Epithelial cell of esophagus (primary cell): ENCODE data around the gene SH3GL3.
A peak's percentile ranks its signal among the peaks of the same experiment; 100 is the strongest.

Source experiments
- DNase-seq: peaks from one replicate; pipeline ENCODE4 v3.0.0; 2010; ENCODE audit warnings: low read depth
- H3K4me3 ChIP-seq: 2 replicates; pipeline ENCODE4 v1.5.1; 2011; ENCODE audit warnings: mild to moderate bottlenecking, low read length, control low read depth
- TF ChIP-seq, protein P1 (sequence below): IDR thresholded peaks from 2 replicates; pipeline ENCODE4 v1.5.1; 2011; ENCODE audit warnings: low read depth, mild to moderate bottlenecking, low read length, control low read depth, inconsistent platforms; ENCODE audit not compliant: insufficient read depth; ENCODE audit errors: missing control alignments

The SH3GL3 gene

DNA sequence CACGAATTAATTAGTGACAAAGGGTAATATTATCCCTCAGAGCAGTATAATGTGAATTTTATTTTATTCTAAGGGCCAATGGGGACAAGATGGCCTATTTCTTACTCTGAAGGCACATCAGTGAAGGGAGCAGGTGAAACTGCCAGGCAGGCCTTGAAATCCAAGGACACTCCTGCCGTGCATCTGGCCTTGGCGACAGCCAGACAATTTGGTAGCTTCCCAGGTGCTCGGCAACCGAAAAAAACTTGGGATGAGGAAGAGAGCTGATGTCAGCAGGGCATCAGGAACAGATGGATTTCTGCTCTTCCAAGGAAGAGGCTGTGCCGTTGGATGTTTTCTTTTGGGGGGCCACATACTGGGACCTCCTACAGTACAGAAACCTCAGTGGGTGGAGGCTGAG is 123.6 kb downstream of the SH3GL3 start:
- DNase-seq, result no peak
- TF ChIP-seq, protein P1, sequence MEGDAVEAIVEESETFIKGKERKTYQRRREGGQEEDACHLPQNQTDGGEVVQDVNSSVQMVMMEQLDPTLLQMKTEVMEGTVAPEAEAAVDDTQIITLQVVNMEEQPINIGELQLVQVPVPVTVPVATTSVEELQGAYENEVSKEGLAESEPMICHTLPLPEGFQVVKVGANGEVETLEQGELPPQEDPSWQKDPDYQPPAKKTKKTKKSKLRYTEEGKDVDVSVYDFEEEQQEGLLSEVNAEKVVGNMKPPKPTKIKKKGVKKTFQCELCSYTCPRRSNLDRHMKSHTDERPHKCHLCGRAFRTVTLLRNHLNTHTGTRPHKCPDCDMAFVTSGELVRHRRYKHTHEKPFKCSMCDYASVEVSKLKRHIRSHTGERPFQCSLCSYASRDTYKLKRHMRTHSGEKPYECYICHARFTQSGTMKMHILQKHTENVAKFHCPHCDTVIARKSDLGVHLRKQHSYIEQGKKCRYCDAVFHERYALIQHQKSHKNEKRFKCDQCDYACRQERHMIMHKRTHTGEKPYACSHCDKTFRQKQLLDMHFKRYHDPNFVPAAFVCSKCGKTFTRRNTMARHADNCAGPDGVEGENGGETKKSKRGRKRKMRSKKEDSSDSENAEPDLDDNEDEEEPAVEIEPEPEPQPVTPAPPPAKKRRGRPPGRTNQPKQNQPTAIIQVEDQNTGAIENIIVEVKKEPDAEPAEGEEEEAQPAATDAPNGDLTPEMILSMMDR, result no peak
- H3K4me3 ChIP-seq, result no peak overlapping the region

DNA sequence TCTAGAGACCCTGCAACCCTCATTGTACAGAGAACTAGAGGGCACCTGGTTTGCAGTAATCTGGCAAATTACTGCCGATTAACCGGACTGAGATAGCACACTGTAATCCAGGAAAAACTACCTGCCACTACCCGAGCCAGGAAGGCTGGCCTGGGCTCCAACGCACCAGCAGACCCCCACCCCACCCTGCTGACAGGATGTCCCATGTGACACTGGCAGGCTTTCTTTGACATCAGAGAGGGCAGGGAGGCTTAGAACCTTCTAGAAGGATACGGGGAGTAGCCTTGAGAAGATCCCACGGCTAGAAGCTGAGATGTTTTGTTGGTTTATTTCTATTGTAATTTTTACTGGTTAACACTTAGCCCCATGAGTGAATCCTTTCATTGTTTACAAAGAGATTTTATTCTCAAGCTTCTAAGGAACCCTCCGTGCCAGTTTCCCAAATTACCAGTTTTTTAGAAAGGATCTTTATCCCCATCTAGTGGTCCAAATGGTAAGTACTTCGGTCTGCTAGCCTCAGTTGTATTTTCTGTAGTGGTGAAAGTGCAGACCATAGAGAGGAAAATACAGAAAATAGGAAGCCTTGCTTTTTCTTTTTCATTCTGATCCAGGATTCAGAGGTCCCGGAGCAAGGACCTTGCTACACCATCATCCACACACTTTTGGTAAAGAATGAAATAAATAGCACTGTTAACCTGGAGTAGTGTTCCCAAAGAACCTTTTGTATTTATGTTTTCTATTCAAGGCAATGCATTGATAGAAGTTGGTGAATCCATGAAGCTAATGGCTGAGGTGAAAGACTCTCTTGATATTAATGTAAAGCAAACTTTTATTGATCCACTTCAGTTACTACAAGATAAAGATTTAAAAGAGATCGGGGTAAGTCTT is 124.9 kb downstream of the SH3GL3 start:
- H3K4me3 ChIP-seq, result no peak overlapping the region
- peak; percentile 37 for DNase-seq
- TF ChIP-seq, protein P1, result peak; percentile 70

DNA sequence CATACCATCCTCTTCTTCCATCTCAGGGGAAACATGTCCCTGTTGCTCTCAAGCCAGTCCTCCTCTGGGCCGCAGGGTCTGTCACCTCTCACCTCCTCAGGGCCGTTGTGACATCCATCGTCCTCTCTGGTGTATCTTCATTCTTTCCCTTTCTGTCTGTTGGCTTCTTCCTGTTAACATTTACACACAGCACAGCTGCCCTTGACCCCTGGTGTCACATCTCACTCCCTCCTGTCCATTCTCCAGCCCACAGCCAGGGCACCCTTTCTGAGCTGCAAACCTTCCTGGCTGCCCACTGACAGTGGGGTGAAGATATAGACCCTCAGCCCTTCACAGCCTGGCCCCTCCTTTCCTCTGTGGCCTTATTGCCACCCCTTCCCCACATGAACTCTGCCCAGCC is 127.2 kb downstream of the SH3GL3 start:
- DNase-seq, result no peak
- H3K4me3 ChIP-seq, result no peak overlapping the region
- TF ChIP-seq, protein P1, result no peak

DNA sequence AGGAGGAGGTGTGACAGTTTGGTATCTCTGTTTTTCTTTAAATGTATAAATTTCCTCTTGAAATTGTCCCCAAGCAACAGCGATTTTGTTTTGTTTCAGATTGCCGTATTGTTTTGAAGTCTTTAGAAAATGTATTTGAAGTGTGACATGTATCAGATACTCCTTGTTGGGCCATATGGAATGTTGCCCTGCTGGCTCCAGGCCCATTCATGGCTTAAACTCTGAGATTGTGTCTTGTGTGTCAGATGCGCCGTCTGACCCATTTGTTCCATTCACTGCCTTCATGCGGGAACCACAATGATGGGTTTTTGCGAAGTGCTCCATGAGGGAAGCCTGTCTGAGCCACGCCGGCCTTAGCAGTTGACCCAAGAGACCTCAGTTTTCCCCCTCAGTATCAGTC is 131.6 kb downstream of the SH3GL3 start:
- DNase-seq, result no peak
- no peak overlapping the region for H3K4me3 ChIP-seq
- TF ChIP-seq, protein P1, result no peak

DNA sequence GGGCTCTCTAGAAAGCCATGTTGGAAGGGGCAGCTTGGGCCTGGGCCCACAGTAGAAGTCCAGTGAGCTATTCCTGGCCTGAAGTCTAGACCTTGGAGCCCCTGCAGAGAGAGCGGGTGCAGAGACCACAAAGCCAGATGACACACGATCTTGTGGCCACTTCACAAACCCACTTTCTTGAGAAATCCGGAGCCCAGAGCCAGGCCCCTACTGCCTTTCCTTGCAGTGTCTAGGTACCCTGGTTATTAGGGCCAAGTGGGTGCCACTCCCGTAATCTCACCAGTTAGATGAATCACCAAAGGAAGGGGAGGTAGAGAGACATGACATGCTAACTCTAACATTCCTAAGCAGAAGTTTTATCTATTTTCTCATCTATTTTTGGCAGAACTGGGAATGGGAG is 134.2 kb downstream of the SH3GL3 start:
- TF ChIP-seq, protein P1, result no peak
- peak; percentile 39 for DNase-seq
- no peak overlapping the region for H3K4me3 ChIP-seq

DNA sequence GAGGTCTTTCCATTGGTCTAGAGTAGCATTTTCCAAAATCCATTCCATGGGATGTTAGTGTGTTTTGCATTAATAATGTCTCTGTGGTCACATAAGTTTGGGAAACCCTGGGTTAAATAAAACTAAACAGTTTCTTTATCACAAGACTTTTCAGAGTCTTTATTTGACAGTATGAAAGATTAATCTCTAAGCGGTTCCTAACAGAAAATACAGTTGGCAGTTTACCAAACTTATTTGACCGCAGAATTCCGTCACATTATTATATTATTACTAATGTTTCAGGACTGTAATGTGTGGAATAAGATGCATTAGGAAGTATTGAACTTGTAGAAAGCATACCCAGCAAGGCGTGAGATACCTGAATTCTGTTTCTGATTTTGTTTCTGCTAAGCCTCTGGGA is 135.2 kb downstream of the SH3GL3 start:
- peak; percentile 58 for DNase-seq
- no peak overlapping the region for H3K4me3 ChIP-seq

More for the DNA sequence above, 135.2 kb downstream of the SH3GL3 start:
- TF ChIP-seq, protein P1, result no peak
